ENCODE measurements around the gene TOR1AIP1.

DNA sequence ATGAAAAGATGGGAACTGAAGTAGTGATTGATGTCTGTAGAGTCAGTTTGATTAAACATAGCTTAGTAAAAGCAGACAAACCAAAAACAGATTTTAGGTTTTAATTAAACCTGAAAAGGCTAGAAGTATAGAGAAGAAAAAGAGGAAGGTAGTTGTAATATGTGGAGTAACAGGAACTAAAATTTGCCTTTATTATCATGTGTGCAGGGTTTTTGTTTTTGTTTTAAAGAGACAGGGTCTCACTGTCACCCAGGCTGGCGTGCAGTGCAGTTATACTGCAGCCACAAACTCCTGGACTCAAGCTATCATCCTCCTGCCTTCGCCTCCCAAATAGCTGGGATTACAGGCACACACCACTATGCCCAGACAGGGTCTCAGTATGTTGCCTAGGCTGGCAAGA is 6.0 kb downstream of the TOR1AIP1 start:
- TF ChIP-seq TCF12 (IDR thresholded peaks at IDR 0.05; ENCODE audit: low read depth) (no peak), CREB1 (IDR thresholded peaks at IDR 0.05; ENCODE audit: low read depth) (no peak), RAD21 (IDR thresholded peaks at IDR 0.05; ENCODE audit: low read depth) (no peak)
- TF ChIP-seq, protein P1, sequence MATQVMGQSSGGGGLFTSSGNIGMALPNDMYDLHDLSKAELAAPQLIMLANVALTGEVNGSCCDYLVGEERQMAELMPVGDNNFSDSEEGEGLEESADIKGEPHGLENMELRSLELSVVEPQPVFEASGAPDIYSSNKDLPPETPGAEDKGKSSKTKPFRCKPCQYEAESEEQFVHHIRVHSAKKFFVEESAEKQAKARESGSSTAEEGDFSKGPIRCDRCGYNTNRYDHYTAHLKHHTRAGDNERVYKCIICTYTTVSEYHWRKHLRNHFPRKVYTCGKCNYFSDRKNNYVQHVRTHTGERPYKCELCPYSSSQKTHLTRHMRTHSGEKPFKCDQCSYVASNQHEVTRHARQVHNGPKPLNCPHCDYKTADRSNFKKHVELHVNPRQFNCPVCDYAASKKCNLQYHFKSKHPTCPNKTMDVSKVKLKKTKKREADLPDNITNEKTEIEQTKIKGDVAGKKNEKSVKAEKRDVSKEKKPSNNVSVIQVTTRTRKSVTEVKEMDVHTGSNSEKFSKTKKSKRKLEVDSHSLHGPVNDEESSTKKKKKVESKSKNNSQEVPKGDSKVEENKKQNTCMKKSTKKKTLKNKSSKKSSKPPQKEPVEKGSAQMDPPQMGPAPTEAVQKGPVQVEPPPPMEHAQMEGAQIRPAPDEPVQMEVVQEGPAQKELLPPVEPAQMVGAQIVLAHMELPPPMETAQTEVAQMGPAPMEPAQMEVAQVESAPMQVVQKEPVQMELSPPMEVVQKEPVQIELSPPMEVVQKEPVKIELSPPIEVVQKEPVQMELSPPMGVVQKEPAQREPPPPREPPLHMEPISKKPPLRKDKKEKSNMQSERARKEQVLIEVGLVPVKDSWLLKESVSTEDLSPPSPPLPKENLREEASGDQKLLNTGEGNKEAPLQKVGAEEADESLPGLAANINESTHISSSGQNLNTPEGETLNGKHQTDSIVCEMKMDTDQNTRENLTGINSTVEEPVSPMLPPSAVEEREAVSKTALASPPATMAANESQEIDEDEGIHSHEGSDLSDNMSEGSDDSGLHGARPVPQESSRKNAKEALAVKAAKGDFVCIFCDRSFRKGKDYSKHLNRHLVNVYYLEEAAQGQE (IDR thresholded peaks at IDR 0.05; ENCODE audit: low read depth), result no peak

Measured in Ishikawa (cell line).